Measurements from ENCODE around the gene CSNK2A3.

CSNK2A3 gene

DNA sequence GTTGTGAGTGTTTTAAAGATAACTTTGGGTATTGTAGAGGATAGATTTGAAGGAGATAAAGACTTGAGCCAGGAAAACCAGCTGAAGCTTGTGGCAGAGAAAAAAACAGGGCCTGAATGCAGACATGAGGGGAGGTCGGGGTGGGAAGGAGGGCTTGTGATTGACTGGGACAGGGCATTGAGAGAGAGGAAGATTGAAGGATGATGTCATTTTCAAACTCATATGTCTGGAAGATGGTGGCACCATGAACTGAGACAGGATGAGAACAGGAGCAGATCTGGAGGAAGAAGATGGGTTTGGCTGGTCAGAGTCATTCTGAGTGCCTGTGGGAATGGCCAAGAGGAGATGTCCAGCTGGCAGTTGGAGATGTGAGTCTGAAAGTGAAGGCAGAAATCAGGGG, 14.7 kb downstream of the CSNK2A3 start:
- no peak for DNase-seq (ENCODE audit: low read depth in 4 of 4, low spot score in 1 of 4)

DNA sequence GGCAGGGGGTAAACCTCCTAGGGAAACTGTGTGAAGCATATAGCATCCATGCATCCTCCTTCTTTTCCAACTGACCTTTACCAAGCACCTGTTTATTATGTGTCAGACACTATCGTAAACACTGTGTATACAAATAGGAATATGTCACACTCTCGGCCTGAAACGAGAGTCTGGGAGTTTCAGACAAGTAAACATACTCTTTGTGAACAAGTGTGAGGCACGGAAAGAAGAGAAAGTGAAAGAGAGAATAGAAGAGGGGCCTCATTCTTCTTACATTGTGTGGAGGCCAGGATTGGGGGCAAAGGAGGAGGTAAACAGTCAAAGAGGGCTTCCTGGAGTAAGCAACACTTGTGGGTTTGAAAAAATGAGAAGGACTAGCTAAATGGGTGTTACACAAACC, 16.4 kb downstream of the CSNK2A3 start:
- no peak for DNase-seq (ENCODE audit: low read depth in 4 of 4, low spot score in 1 of 4)

DNA sequence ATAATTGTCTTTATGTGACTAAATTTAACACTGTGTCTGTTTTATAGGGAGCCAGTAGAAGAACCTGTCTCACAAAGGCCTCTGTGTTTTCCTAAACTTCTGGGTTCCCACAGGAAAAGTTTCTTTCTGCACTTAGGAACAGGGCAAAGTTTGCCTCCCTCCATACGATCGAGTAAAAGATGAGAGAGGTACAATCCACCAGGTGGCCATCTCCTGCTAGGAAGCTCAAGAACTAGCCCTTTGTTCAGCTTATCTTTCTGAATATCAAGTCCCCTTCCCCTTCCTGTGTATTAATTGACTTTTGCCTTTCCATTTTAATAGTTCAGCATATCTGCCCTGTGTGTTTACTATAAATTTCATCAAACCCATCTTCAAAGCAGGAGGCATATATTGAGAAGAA, 18.0 kb downstream of the CSNK2A3 start:
- DNase-seq (ENCODE audit: low read depth in 4 of 4, low spot score in 1 of 4), result no peak

DNA sequence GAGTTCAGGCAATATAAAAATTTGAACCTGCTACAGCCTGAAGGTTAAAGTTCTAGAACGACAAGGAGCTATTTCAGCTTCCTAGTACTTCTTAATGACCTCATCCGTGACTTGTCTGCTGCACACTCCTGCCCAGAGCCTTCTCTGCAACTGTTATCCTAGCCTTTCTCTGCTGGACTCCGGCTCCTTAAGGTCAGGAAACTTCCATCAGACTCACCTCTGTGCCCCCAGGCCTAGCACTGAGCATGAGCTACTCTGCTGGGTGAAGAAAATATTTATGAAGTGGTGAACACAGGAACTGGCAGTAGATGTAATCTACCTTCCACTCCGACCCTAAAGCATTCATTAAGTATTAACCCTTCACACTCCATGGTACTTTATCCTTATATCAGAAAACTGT, 18.4 kb downstream of the CSNK2A3 start:
- DNase-seq (ENCODE audit: low read depth in 4 of 4, low spot score in 1 of 4), result no peak

DNA sequence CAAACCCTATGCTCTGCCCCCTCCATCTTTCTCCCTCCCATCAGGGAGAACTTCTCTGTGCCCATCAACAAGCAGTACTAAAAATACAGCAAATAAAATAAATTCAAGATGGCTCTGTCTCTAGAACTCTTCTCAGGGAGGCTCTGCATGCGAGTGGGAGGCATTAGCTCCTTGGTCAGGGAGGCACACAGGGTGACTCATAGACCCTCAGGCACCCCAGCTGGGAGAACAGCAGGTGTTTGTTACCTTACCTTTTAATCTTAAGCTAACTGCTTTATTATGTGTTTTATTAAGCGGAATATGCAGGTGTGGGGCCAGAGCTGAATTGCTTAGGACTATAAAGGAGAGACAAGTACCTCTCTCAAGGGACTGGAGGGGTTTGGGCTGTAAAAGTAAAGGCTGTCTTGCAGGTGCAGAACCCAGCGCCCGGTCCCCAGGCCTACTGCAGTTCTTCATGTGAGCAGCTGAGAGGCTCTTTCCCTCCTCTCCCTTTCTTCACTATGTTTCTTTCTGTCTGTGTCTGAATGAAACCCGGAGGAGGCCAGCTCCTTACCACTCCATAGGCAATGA, 20.8 kb downstream of the CSNK2A3 start:
- no peak for DNase-seq (ENCODE audit: low read depth in 4 of 4, low spot score in 1 of 4)

DNA sequence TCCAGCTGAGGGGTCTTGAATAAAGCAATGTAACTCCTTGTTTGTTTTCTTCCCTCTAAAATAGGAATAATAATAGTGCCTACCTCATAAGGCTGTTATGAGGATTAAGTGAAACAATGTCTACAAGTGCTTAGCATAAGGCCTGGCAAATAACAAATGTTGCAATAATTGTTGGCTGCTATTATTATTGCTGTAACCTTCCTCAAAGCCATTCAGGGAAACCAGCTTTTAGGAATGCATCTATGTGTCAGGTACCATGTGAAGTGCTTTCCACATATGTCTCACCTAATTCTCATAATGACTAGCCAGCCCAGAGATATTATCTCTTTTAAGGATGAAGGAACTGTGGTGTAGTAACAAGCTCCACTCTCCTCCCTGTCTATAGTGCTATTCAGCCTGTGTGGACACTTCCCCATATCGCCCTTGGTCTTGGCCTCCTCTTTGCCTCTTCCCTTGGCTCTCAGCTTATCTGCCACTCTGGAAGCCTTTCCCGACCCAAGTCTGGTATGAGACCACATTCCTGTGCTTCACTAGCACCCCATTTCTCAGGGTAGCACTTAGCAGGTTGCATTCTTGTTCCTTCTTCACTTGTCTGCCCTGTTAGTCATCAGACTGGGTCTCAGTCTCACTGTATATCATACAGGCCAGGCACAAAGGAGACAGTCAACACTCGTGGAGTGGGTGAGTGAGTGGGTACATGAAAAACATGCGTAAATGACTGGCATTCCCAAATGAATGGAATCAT, 23.8 kb downstream of the CSNK2A3 start:
- no peak for DNase-seq (ENCODE audit: low read depth in 4 of 4, low spot score in 1 of 4)

DNA sequence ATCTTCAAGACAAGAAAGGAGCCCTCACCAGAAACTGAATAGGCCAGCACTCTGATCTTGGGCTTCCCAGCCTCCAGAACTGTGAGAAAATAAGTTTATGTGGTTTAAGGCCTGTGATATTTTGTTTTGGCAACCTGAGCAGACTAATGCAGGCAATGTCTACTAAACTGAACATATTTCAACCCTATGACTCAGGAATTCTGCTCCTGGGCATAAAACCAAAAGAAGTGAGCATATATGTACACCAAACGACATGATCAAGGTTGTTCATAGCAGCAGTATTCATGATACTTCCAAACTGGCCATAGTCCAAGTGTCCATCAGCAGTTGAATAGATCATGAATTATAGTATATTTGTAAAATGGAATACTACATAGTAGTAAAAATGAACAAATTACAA, 29.0 kb downstream of the CSNK2A3 start:
- DNase-seq (ENCODE audit: low read depth in 4 of 4, low spot score in 1 of 4), result no peak

DNA sequence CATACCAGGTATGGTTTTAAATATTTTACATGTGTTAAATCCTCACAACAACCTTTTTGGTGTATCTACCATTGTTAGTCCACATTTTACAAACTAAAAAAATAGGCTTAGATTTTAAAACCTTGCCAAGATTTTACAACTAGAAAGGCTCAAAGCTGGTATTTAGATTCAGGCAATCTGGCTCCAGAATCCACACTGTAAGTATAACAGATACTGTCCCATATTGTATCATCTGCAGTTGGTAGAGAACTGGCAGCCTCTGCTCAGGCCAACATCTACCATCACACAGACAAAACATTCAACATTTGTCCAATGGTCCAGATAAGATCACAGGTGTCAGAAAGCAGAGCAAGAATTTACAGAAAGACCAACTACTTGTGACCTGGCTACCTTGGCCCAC, 30.9 kb downstream of the CSNK2A3 start:
- DNase-seq (ENCODE audit: low read depth in 4 of 4, low spot score in 1 of 4), result no peak

DNA sequence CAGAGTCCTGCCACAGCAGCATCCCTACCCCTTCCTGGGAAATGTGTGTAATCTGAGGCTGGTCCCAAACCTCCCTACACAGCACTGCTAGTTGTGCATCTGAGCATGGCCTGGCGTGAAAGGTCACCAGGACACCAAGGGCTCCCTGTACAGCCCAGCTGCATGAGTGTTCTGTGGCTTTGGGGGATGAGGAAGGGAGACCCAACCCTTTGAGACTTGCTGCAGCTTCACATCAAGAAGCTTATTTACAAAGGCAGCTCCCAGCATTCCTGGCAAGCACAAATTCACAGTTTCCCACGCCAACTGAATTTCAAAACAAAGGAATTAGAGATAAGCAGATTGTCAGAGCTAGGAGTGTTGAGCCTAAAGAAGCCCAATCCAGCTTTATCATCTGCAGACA, 32.2 kb downstream of the CSNK2A3 start:
- DNase-seq (ENCODE audit: low read depth in 4 of 4, low spot score in 1 of 4), result no peak

DNA sequence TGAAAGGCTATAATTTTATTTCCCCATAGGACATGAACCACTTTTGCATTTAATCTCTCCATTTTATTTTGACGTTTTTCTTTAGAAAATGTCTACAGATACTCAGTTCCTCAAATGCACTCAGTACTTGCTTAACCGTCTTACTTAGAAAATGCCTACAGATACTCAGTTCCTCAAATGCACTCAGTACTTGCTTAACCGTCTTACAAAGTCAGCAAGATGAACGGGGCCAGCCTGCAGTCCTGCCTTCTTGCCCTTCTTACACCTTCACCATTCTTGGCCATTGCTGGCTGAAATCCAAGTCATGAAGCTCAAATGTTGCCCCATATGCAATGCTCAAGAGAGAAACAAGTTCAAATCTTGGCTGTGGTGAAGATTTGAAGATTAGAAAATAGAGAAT, 34.1 kb downstream of the CSNK2A3 start:
- no peak for DNase-seq (ENCODE audit: low read depth in 4 of 4, low spot score in 1 of 4)

DNA sequence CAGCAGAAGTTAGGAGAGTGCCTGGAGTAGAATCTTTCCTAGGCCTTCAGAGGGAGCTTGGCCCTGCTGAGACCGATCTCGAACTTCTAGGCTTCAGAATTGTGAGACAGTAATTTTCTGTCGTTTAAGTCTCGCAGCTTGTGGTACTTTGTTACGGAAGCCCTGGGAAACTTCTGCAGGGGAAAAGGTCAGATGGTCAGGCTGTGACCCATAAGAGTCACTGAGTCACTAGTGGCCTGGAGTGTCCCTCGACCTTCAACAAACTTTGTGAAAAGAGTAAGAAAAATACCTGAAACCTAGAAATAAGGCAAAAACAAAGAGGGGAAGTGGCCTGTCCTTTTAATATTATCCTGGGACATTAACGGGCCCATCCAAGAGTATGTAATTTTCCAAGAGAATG, 34.6 kb downstream of the CSNK2A3 start:
- no peak for DNase-seq (ENCODE audit: low read depth in 4 of 4, low spot score in 1 of 4)

DNA sequence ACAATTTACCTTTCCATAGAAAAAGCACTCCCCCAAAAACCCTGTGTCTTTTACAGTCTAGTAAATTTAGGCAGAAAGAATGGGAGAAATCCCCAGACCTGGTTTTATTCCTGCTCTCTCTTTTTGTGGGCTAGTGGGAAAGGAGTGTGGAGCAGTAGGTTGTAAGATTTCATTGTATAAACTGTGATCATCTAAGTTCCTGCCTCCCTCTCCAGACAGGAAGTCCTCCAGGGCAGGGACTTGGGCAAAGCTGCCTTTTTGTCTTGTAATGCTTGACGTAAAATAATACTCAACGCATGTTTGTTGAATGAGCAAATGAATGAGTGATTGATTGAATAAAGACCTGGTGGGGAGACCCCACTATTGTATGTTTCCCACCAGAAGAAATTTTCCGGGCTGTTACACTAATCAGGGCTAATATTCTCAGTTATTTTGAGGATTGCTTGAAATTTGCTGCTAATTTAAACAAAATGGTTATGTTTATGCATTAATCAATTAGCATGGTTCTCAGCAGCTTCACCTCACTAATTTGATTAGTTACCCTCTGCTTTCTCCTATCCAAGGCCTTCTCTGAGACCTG, 36.3 kb downstream of the CSNK2A3 start:
- no peak for DNase-seq (ENCODE audit: low read depth in 4 of 4, low spot score in 1 of 4)

DNA sequence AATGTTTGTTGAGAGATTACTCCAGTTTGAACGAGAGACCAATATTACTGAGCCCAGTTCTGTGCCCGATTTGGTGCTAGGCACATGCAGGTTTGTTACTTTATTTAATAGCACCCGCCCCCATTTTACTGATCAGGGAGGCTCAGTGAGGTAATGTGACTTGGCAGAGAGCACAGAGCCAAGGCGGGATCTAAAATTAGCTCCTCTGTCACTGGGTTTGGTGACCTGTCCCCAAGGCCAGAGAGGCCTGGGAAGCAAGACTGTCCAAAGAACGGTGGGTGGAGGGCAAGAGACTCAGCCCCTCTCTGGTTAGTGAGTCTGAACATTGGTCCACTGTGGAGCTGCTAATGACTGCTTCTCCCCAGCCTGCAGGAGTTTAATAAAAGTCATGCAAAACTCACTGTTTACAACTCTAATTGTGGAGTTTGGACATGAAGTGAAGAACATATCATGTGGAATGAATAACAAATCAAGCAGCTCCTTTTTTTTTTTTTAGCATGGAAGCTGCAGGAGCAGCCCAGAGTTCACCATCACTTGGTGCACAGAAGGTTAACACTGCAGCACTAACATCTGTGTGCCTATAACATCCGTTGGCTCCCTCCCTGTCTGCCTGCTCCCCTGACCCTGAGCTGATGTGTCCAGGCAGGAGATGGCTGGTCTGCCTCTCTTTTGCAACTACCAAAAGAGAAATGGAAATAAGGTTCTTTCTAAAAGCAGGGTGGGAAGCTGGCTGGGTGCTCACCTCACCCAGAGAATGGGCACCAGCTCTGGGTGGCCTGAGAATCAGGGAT, 39.0 kb downstream of the CSNK2A3 start:
- no peak for DNase-seq (ENCODE audit: low read depth in 4 of 4, low spot score in 1 of 4)

DNA sequence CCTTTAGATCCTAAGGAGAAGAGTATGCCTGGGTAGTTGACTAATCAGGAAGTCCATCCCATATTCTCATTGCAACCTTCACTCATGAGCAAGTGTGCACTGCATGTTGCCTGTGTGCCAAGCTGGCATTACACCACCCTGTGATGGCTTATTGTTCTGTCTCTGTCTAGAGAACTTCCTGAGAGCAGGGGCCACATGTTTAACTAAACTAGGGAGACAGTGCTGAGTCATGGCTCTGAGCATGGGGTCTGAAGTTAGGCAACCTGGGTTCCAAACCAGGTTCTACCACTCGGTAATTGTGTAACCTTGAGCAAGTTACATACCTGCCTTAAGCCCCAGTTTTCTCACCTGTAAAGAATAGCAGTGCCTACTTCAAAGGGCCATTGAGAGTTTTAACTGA, 39.6 kb downstream of the CSNK2A3 start:
- DNase-seq (ENCODE audit: low read depth in 4 of 4, low spot score in 1 of 4), result no peak

DNA sequence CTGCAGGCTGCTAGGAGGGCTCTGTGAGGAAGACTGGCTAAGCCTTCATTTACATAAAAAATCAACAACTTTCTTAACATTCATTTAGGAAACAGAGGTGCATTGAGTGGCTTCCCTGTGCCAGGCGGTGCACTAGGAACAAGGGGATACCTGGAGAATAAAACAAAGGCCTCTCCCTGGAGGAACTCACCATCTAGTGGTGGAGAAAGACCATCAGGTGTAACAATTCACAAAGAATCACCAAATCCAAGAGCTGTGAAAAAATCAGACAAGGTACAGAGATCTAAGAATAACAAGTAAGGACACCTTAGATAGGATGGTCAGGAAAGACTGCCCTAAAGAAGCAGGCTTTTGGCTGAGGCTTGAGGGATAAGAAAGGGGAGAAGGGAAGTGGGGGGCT, 40.3 kb downstream of the CSNK2A3 start:
- no peak for DNase-seq (ENCODE audit: low read depth in 4 of 4, low spot score in 1 of 4)

DNA sequence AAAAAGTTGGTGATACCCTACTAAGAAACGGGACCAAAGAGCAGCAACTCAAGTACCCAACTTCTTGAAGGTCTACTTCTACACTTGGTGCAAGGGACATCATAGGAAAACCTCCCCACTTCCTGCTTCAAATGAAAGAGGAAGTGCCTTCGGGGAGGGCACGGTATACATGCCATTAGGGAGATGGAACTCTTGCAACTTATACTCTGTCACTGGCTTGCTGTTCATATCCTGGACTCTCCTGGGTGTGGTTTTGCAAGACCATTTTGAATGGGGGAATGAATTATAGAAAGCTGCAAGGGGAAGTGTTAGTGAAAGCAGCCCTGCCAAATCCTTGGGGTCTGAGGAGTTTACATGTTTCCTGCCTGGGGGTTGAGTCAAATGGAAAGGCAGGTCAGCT, 41.9 kb downstream of the CSNK2A3 start:
- DNase-seq (ENCODE audit: low read depth in 4 of 4, low spot score in 1 of 4), result no peak

DNA sequence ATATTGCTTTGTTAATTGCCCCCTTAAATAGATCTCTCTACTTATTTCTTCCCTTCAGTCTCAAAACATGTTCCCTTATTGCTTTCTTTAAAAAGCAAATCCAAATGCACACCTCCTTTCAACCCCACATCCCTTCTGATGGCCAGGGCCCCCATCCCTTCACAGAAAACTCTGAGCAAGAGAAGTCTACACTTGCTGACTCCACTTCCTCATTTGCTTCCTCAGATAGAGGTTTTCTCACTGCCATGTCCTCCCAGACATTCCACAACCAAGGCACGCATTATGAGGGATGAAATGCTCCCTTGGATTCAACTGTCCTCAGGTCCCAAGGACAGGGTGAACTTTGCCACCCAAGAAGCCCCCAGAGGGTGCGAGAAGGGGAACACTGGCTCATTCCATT, 43.1 kb downstream of the CSNK2A3 start:
- DNase-seq (ENCODE audit: low read depth in 4 of 4, low spot score in 1 of 4), result no peak

DNA sequence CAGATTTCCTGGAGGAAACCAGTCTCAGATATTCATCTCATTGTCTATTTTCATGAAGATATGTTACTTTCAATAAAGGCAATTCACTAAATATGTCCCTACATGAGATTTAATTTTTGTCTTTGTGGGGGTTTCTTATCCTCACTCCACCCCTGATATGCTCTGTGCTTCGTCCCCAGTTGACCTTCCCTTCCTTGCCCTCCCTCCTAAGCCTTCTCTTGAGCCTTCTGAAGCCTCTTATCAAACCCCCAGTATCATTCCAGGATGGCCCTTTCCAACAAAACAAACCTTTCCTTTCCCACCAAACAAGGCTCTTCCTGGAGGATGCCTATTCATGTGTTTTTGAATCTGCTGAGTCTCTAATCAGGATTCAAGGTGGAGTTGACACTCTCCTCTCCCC, 44.8 kb downstream of the CSNK2A3 start:
- no peak for DNase-seq (ENCODE audit: low read depth in 4 of 4, low spot score in 1 of 4)

DNA sequence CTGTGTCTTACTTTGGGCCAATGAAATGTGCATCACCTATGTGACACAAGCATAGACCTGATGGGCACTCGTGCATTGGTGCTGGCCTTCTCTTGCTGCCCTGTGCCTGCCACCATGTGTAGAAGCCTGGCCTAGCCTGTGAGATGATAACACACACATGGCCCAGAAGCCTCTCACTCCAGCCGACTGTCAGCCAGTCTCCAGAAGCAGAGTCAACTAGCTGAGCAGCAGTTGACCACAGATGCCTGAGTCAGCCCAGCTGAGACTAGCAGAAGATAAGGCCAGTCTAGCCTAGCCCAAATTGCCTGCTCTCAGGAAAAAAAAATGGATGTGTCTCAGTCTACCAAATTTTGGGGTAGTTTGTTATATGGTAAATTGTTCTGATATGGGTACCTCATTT, 46.2 kb downstream of the CSNK2A3 start:
- DNase-seq (ENCODE audit: low read depth in 4 of 4, low spot score in 1 of 4), result no peak

DNA sequence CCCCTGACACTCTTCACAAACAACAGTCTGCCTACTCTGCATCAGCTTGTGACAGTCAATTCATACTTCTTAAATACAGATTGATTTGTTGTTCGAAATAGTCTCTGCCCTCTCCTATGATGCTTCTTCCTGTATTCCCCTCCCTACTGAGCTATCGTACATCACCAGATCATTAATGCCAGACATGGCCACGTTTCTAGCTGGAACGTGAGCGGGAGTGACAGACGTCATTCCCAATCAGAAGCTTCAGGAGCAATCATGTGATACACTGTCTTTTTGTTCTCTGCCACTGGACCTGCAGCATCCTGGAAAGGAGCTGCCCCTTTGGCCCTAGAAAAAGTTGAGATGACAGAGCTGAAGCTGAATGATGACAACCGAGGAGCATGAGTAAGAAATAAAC, 48.5 kb downstream of the CSNK2A3 start:
- DNase-seq (ENCODE audit: low read depth in 4 of 4, low spot score in 1 of 4), result no peak

DNA sequence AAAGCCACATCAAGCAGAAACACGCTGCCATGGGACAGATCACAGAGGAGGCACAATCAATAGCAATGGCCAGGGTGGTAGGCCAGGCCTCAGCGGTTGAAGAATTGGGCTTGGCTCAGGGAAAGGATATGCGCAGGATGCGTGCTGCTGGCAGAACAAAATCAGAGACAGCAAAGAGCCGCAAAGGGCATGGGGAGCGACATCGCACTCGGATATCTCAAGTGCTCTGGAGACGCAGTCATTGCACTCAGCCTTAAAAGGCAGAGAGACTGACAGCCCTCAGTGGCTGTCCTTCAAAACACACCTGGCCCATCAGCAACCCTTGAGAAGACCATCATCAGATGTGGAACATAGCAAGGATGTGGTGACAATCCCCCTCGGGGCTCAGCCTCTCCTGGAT, 50.5 kb downstream of the CSNK2A3 start:
- DNase-seq (ENCODE audit: low read depth in 4 of 4, low spot score in 1 of 4), result no peak
